Adrenal gland (tissue), 12 donors: ENCODE measurements around the gene ZNF284. TPM values are rescaled to one million over a fixed set of nuclear protein-coding genes. Genes with fewer than 3 reads are reported as not detected.
A peak's percentile ranks its signal among the peaks of the same experiment; 100 is the strongest.

Experiments
- DNase-seq, 7 donors: peaks; one replicate each; pipeline ENCODE4 v3.0.0-alpha.2; 2019 to 2020
- H3K27ac ChIP-seq, 5 donors: fragments of 200-600 bp; sonication (generic) in 4 of 5; 1 replicate in 3 of 5; 2 replicates in 2 of 5; pipeline versions ENCODE4 v1.5.1 to v1.8.0; 2016 to 2020; ENCODE audit warnings: mild to moderate bottlenecking in 1 of 5
- H3K27me3 ChIP-seq: fragments of 200-600 bp; 2 replicates; pipeline ENCODE4 v1.8.0; 2021
- H3K36me3 ChIP-seq, 2 donors: fragments of 200-600 bp; replicated peaks in 1 of 2; 1 replicate in 1 of 2; 2 replicates in 1 of 2; pipeline versions ENCODE4 v1.5.1 to v1.8.0; 2018 to 2022
- H3K4me1 ChIP-seq, 2 donors: fragments of 200-600 bp; replicated peaks in 1 of 2; 1 replicate in 1 of 2; 2 replicates in 1 of 2; pipeline versions ENCODE4 v1.5.1 to v1.8.0; 2018 to 2021
- H3K4me3 ChIP-seq, 4 donors: fragments of 200-600 bp; sonication (generic) in 3 of 4; one replicate each; pipeline ENCODE4 v1.5.1; 2016 to 2018
- H3K9me3 ChIP-seq, 3 donors: fragments of 200-600 bp; sonication (generic) in 1 of 3; replicated peaks in 1 of 3; 1 replicate in 2 of 3; 2 replicates in 1 of 3; pipeline versions ENCODE4 v1.5.1 to v1.8.0; 2016 to 2021
- CTCF ChIP-seq, 6 experiments: fragments of 450-650 bp in 4 of 6; fragments of 200-600 bp in 2 of 6; sonication (generic) in 1 of 6; IDR thresholded peaks; 1 replicate in 5 of 6; 2 replicates in 1 of 6; pipeline versions ENCODE4 v1.5.1 to v1.8.0; 2016 to 2021; ENCODE audit warnings: antibody characterized with exemption in 6 of 6, mild to moderate bottlenecking in 2 of 6, moderate library complexity in 1 of 6
- POLR2A ChIP-seq, 2 donors: fragments of 450-650 bp; IDR thresholded peaks; one replicate each; pipeline ENCODE4 v1.6.1; 2017; ENCODE audit warnings: antibody characterized with exemption in 2 of 2, mild to moderate bottlenecking in 2 of 2, moderate library complexity in 1 of 2
- WGBS, 4 donors: extraction: QIAGEN DNeasy Blood & Tissue Kit in 2 of 4; methylation state at CpG; one replicate each; pipeline versions ENCODE4 v1.1.5 to v1.1.7; 2013 to 2017; 5-methylcytosine and 5-hydroxymethylcytosine counted together
- intact Hi-C, 2 donors: fragments of 100-400 bp; cut with DNase I; formaldehyde crosslinking; loops; one replicate each; pipeline versions ENCODE4 v1.14.1 to v1.15.0; 2022 to 2023
- polyA plus RNA-seq, 3 donors: library from polyadenylated mRNA; stranded (reverse); fragments of 200-250 nt in 2 of 3; fragments of 350-450 nt in 1 of 3; fragmentation: Illumina TruSeq in 1 of 3; extraction: RNeasy Lipid Tissue Mini Kit (QIAGEN cat#74804) in 1 of 3; gene quantifications; one replicate each; pipeline ENCODE4 v1.2.3, GENCODE V29; 2013 to 2014
- total RNA-seq, 9 donors: library from RNA; depleted of rRNA in 4 of 9; stranded (reverse); fragments of >200 nt in 4 of 9; fragments of 120-200 nt in 1 of 9; fragmentation: NEBNext Ultra II Directional in 1 of 9; extraction: Animal tissue kit (Norgen Biotek cat#: 25700) in 1 of 9; gene quantifications; one replicate each; pipeline versions ENCODE4 v1.1.0 to v1.2.4, GENCODE V29; 2013 to 2023
- donor health status: healthy with polysubstance abuse.
- donor health status: Bipolar disorder and iron deficiency.
- donor health status: DM: yes; HTN: yes; CAD: no.
- donor health status: DM: no; HTN: no; CAD: no.
- donor health status: DM: no; HTN: no; CAD: no.
- donor health status: DM: yes; HTN: yes; CAD: no.

Gene ZNF284
- total and polyA plus RNA-seq, 12 donors, result 1.1 to 4.3 (median 2.7) TPM

GRCh38 chr19:44066305-44066704 is 5.7 kb upstream of the ZNF284 start:
- Histone ChIP-seq H3K36me3 (peaks cover 0 to 28% of the 10 kb centered on the region in 2 donors), H3K27ac (no peak overlapping the region), H3K9me3 (peaks cover 0 to 20% (median 0%) of the 10 kb centered on the region in 3 donors), H3K4me1 (no peaks in the 10 kb centered on the region), H3K4me3 (peak overlapping the region in 1 of 4 donors; percentile 16), H3K27me3 (no peaks in the 10 kb centered on the region)
- no peak for DNase-seq
- intact Hi-C loops, result no loop called here
- WGBS, 4 donors, result 59 to 82% (median 73%) methylated on average over 3 of the region's 3 CpGs
- TF ChIP-seq POLR2A (IDR thresholded peaks at IDR 0.05), result no peak
- TF ChIP-seq CTCF (IDR thresholded peaks at IDR 0.05), result no peak

- peaks cover 0 to 7% of the 10 kb centered on the region in 2 donors for H3K4me1 ChIP-seq
- peaks cover 0 to 20% (median 0%) of the 10 kb centered on the region in 3 donors for H3K9me3 ChIP-seq
- intact Hi-C loops, result no loop called here
- DNase-seq, result no peak
- H3K36me3 ChIP-seq, result peaks cover 0 to 3% of the 10 kb centered on the region in 2 donors
- H3K4me3 ChIP-seq, result no peak overlapping the region
- 91 to 98% (median 95%) methylated on average over 1 of the region's 1 CpG for WGBS, 4 donors
- H3K27me3 ChIP-seq, result no peaks in the 10 kb centered on the region
- TF ChIP-seq CTCF (IDR thresholded peaks at IDR 0.05) (no peak), POLR2A (IDR thresholded peaks at IDR 0.05) (no peak)
- H3K27ac ChIP-seq, result no peak overlapping the region
Measured at GRCh38 chr19:44069415-44069814, 2.5 kb upstream of the ZNF284 start.

GRCh38 chr19:44072543-44073401 is 813 bp downstream of the ZNF284 start:
- Histone ChIP-seq H3K9me3 (no peaks in the 10 kb centered on the region), H3K27me3 (no peaks in the 10 kb centered on the region), H3K27ac (no peak overlapping the region), H3K4me1 (peaks cover 0 to 7% of the 10 kb centered on the region in 2 donors), H3K36me3 (peaks cover 0 to 7% of the 10 kb centered on the region in 2 donors), H3K4me3 (peak overlapping the region in 3 of 4 donors; percentile 10 to 72 (median 72))
- TF ChIP-seq POLR2A (IDR thresholded peaks at IDR 0.05), result no peak
- TF ChIP-seq CTCF (IDR thresholded peaks at IDR 0.05), result no peak
- intact Hi-C loops, result no loop called here
- no peak for DNase-seq
- WGBS, 4 donors, result 19 to 26% (median 22%) methylated on average over 16 to 18 of the region's 18 CpGs

- no peak overlapping the region for H3K4me3 ChIP-seq
- no peak for DNase-seq
- no peaks in the 10 kb centered on the region for H3K9me3 ChIP-seq
- H3K4me1 ChIP-seq, result peaks cover 0 to 7% of the 10 kb centered on the region in 2 donors
- H3K36me3 ChIP-seq, result peaks cover 0 to 15% of the 10 kb centered on the region in 2 donors
- no peaks in the 10 kb centered on the region for H3K27me3 ChIP-seq
- TF ChIP-seq POLR2A (IDR thresholded peaks at IDR 0.05) (no peak), CTCF (IDR thresholded peaks at IDR 0.05) (no peak)
- WGBS, 4 donors, result 89 to 96% (median 91%) methylated on average over 2 of the region's 2 CpGs
- H3K27ac ChIP-seq, result no peak overlapping the region
- intact Hi-C loops, result no loop called here
Measured at GRCh38 chr19:44076325-44076724, 4.4 kb downstream of the ZNF284 start.
